B cell (primary cell): ENCODE data around the gene KCNC1.

Experiments
- CTCF ChIP-seq: fragments of 200-600 bp; IDR thresholded peaks from one replicate; pipeline ENCODE4 v1.8.0; 2022; ENCODE audit warnings: antibody characterized with exemption, mild to moderate bottlenecking
- EZH2 ChIP-seq: IDR thresholded peaks from 2 replicates; pipeline ENCODE4 v1.6.1; 2012; ENCODE audit warnings: borderline replicate concordance, low read depth, mild to moderate bottlenecking, moderate library complexity, low read length; ENCODE audit not compliant: insufficient read depth, poor library complexity, severe bottlenecking

GRCh38 chr11:17811352-17811751, 76.8 kb downstream of the KCNC1 start:
- TF ChIP-seq CTCF (no peak), EZH2 (no peak)
